Left ventricle myocardium inferior (tissue), 1 donor: ENCODE measurements around the gene ZKSCAN5. TPM values are rescaled to one million over a fixed set of nuclear protein-coding genes. Genes with fewer than 3 reads are reported as not detected.

Experiments
- DNase-seq: peaks from one replicate; pipeline ENCODE4 v3.0.0-alpha.2; 2020
- H3K27ac ChIP-seq: fragments of 200-600 bp; replicated peaks from 2 replicates; pipeline ENCODE4 v1.8.0; 2021
- H3K27me3 ChIP-seq: fragments of 200-600 bp; 2 replicates; pipeline ENCODE4 v1.8.0; 2021; ENCODE audit warnings: low read depth
- H3K36me3 ChIP-seq: fragments of 200-600 bp; 2 replicates; pipeline ENCODE4 v1.8.0; 2021
- H3K4me1 ChIP-seq: fragments of 200-600 bp; 2 replicates; pipeline ENCODE4 v1.8.0; 2021
- H3K4me3 ChIP-seq: fragments of 200-600 bp; 2 replicates; pipeline ENCODE4 v1.8.0; 2021; ENCODE audit warnings: mild to moderate bottlenecking, moderate library complexity
- H3K9me3 ChIP-seq: fragments of 200-600 bp; replicated peaks from 2 replicates; pipeline ENCODE4 v1.8.0; 2021
- CTCF ChIP-seq: fragments of 200-600 bp; IDR thresholded peaks from 2 replicates; pipeline ENCODE4 v1.8.0; 2021; ENCODE audit warnings: antibody characterized with exemption, mild to moderate bottlenecking, borderline replicate concordance
- intact Hi-C: fragments of 100-400 bp; cut with micrococcal nuclease; formaldehyde crosslinking; loops from one replicate; pipeline ENCODE4 v1.11.0; 2022
- long read RNA-seq: library from polyadenylated mRNA; unstranded; transcript quantifications from one replicate; pipeline ENCODE4 v2.0.0, GENCODE V29; 2021
- total RNA-seq: library from RNA; stranded (reverse); fragmentation: NEBNext Ultra II Directional; extraction: Animal tissue kit (Norgen Biotek cat#: 25700); gene quantifications from one replicate; pipeline ENCODE4 v1.2.1, GENCODE V29; 2021
- donor health status: DM: no; HTN: yes; CAD: no; lungs with severe emphysema.

Gene ZKSCAN5
- 6.0 TPM for total RNA-seq
- long read RNA-seq, full-length matches to known transcripts = 2 of 8 reads
- long read RNA-seq, partial matches to known transcripts = 2 of 8 reads
- long read RNA-seq, other reads (novel, unspliced or antisense) = 4 of 8 reads

GRCh38 chr7:99504603-99505323 is at the start of gene ZKSCAN5:
TSS of gene ZKSCAN5 (plus strand) at chr7:99504662. CDS start at chr7:99506045, 1,383 bp downstream.
- peak within 1 kb of the TSS; percentile 99 for H3K27ac ChIP-seq
- peak within 1 kb of the TSS; percentile 71 for H3K4me3 ChIP-seq
- H3K4me1 ChIP-seq = peaks cover 56% of the 10 kb centered on the region
- no peaks in the 10 kb centered on the region for H3K9me3 ChIP-seq
- DNase-seq = peak; percentile 99
- H3K36me3 ChIP-seq = no peaks in the 10 kb centered on the region
- H3K27me3 ChIP-seq = no peaks in the 10 kb centered on the region
- TF ChIP-seq CTCF = peak; percentile 11
- intact Hi-C loops = no loop called here

GRCh38 chr7:99455874-99456273 is 48.6 kb upstream of the ZKSCAN5 start:
- intact Hi-C loops = no loop called here
- Histone ChIP-seq H3K27ac (no peak overlapping the region), H3K36me3 (peaks cover 92% of the 10 kb centered on the region), H3K4me1 (peaks cover 52% of the 10 kb centered on the region), H3K9me3 (no peaks in the 10 kb centered on the region), H3K4me3 (no peak overlapping the region), H3K27me3 (no peaks in the 10 kb centered on the region)
- no peak for DNase-seq
- no peak for TF ChIP-seq CTCF

GRCh38 chr7:99456288-99456687 is 48.2 kb upstream of the ZKSCAN5 start:
- intact Hi-C loops = no loop called here
- H3K4me3 ChIP-seq = no peak overlapping the region
- H3K27me3 ChIP-seq = no peaks in the 10 kb centered on the region
- H3K36me3 ChIP-seq = peaks cover 88% of the 10 kb centered on the region
- no peaks in the 10 kb centered on the region for H3K9me3 ChIP-seq
- peaks cover 53% of the 10 kb centered on the region for H3K4me1 ChIP-seq
- H3K27ac ChIP-seq = no peak overlapping the region
- no peak for TF ChIP-seq CTCF
- DNase-seq = no peak

GRCh38 chr7:99457050-99457649 is 47.3 kb upstream of the ZKSCAN5 start:
- H3K4me1 ChIP-seq = peaks cover 53% of the 10 kb centered on the region
- intact Hi-C loops = no loop called here
- no peak for DNase-seq
- H3K9me3 ChIP-seq = no peaks in the 10 kb centered on the region
- H3K27me3 ChIP-seq = no peaks in the 10 kb centered on the region
- no peak overlapping the region for H3K4me3 ChIP-seq
- H3K27ac ChIP-seq = no peak overlapping the region
- TF ChIP-seq CTCF = no peak
- H3K36me3 ChIP-seq = peaks cover 81% of the 10 kb centered on the region

GRCh38 chr7:99457650-99458493 is 46.6 kb upstream of the ZKSCAN5 start:
- Histone ChIP-seq H3K9me3 (no peaks in the 10 kb centered on the region), H3K4me1 (peaks cover 53% of the 10 kb centered on the region), H3K27me3 (no peaks in the 10 kb centered on the region), H3K4me3 (no peak overlapping the region), H3K36me3 (peaks cover 81% of the 10 kb centered on the region), H3K27ac (no peak overlapping the region)
- intact Hi-C loops = no loop called here
- DNase-seq = no peak
- TF ChIP-seq CTCF = no peak
